IMR-90 (cell line): ENCODE data around the gene LRRC72.

Source experiments
- BHLHE40 ChIP-seq: fragments of 150-350 bp; IDR thresholded peaks from 2 replicates; pipeline ENCODE4 v1.6.1; 2016; ENCODE audit warnings: mild to moderate bottlenecking, low read depth, low read length
- CEBPB ChIP-seq: IDR thresholded peaks from 2 replicates; pipeline ENCODE4 v1.6.1; 2012; ENCODE audit warnings: low read depth, low read length, improper control_type of control experiment
- CTCF ChIP-seq: conservative IDR thresholded peaks from 2 replicates; pipeline ENCODE4 v1.5.1; 2012; ENCODE audit warnings: mild to moderate bottlenecking, low read depth, low read length, improper control_type of control experiment
- POLR2A ChIP-seq: IDR thresholded peaks from 2 replicates; pipeline ENCODE4 v1.6.1; 2012; ENCODE audit warnings: mild to moderate bottlenecking, low read depth, low read length
- RAD21 ChIP-seq: IDR thresholded peaks from 2 replicates; pipeline ENCODE4 v1.6.1; 2012; ENCODE audit warnings: low read length, improper control_type of control experiment
- RFX5 ChIP-seq: IDR thresholded peaks from 2 replicates; pipeline ENCODE4 v1.8.0; 2012; ENCODE audit warnings: low read depth, mild to moderate bottlenecking, low read length, moderate library complexity
- SMC3 ChIP-seq: fragments of 150-350 bp; IDR thresholded peaks from 2 replicates; pipeline ENCODE4 v1.6.1; 2016; ENCODE audit warnings: low read depth, mild to moderate bottlenecking, antibody characterized with exemption, low read length, moderate library complexity
- TF ChIP-seq, protein P1 (sequence below): fragments of 150-350 bp; IDR thresholded peaks from 2 replicates; pipeline ENCODE4 v1.6.1; 2017; ENCODE audit warnings: mild to moderate bottlenecking, antibody characterized with exemption, low read length, low read depth

DNA sequence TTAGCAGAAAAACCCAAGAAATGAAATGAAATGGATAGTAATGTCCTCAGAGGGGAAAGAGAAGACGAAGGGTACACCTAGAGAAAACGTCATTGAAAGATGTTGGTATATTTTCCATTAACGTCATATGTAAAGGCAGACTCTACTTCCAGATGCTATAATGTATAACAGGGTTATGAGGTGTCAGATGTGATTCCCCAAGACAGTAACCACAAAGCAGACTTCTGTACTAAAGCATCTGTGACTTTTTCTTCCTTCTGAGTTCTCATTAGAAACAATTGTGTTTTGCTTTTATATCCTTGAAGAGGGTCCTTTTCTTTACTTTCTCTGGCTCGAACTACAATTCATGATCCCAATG is 37.4 kb downstream of the LRRC72 start:
- TF ChIP-seq CTCF (no peak), RFX5 (no peak), POLR2A (no peak), CEBPB (no peak), BHLHE40 (no peak), SMC3 (no peak), RAD21 (no peak)
- TF ChIP-seq, protein P1, sequence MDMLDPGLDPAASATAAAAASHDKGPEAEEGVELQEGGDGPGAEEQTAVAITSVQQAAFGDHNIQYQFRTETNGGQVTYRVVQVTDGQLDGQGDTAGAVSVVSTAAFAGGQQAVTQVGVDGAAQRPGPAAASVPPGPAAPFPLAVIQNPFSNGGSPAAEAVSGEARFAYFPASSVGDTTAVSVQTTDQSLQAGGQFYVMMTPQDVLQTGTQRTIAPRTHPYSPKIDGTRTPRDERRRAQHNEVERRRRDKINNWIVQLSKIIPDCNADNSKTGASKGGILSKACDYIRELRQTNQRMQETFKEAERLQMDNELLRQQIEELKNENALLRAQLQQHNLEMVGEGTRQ: no peak
